Endothelial cell of umbilical vein (primary cell): Measurements from ENCODE around the gene COL6A2. TPM values are rescaled to one million over a fixed set of nuclear protein-coding genes. Genes with fewer than 3 reads are reported as not detected.

Experiments
- BruUV-seq: library from RNA; stranded (reverse); fragments of 400-500 nt; replicated peaks from 2 replicates; lab custom pipeline; 2021; lab: Mats Ljungman, UMichigan
- CTCF ChIA-PET: fragments of 300-600, 350-600 bp; sonication (Branson Sonifier 250); formaldehyde crosslinking; loops from one replicate; lab custom pipeline; 2021; ENCODE audit warnings: antibody characterized with exemption, inconsistent platforms; lab: Charles Lee
- POLR2A ChIA-PET: fragments of 300-600, 350-600 bp; sonication (Branson Sonifier 250); formaldehyde crosslinking; loops from one replicate; lab custom pipeline; 2021; ENCODE audit warnings: antibody characterized with exemption, inconsistent platforms; lab: Charles Lee
- DNase-seq: peaks from one replicate; pipeline ENCODE4 v3.0.0-alpha.2; 2011; ENCODE audit warnings: low read depth, low spot score
- FAIRE-seq: peaks from 2 replicates; lab custom pipeline; 2011; peaks lifted over from hg19 to GRCh38; lab: Jason Lieb, UNC
- H2AFZ ChIP-seq: 2 replicates; pipeline ENCODE4 v1.6.0; 2012; ENCODE audit warnings: low read depth, low read length, control low read depth, inconsistent platforms
- H3K27ac ChIP-seq: 2 replicates; pipeline ENCODE4 v1.5.1; 2011; ENCODE audit warnings: low read depth, mild to moderate bottlenecking, control low read depth, low read length, moderate library complexity; ENCODE audit not compliant: insufficient read depth
- H3K27me3 ChIP-seq, 2 experiments: 2 replicates each; pipeline versions ENCODE4 v1.6.0 to v1.6.1; 2011; ENCODE audit warnings: low read length in 2 of 2, mixed read lengths in 1 of 2; ENCODE audit not compliant: control insufficient read depth in 2 of 2, insufficient read depth in 2 of 2
- H3K36me3 ChIP-seq, 2 experiments: 2 replicates in 1 of 2; 3 replicates in 1 of 2; pipeline ENCODE4 v1.5.1; 2011; ENCODE audit warnings: low read length in 2 of 2, mild to moderate bottlenecking in 1 of 2, moderate library complexity in 1 of 2; ENCODE audit not compliant: control insufficient read depth in 2 of 2, insufficient read depth in 2 of 2; ENCODE audit errors: extremely low read depth in 1 of 2
- H3K4me1 ChIP-seq: 3 replicates; pipeline ENCODE4 v1.5.1; 2011; ENCODE audit warnings: mild to moderate bottlenecking, low read length; ENCODE audit not compliant: control insufficient read depth, insufficient read depth; ENCODE audit errors: extremely low read depth
- H3K4me2 ChIP-seq: 2 replicates; pipeline ENCODE4 v1.6.1; 2011; ENCODE audit warnings: low read length, control low read depth, mixed read lengths; ENCODE audit not compliant: insufficient read depth
- H3K4me3 ChIP-seq, 3 experiments: fragments of 200-600 bp in 1 of 3; sonication (generic), shearing (Covaris generic) in 1 of 3; replicated peaks in 1 of 3; 2 replicates each; pipeline ENCODE4 v1.5.1; 2011 to 2016; ENCODE audit warnings: control low read depth in 3 of 3, low read length in 3 of 3, mild to moderate bottlenecking in 2 of 3, inconsistent platforms in 1 of 3, low read depth in 1 of 3, moderate library complexity in 1 of 3; ENCODE audit not compliant: insufficient read depth in 1 of 3
- H3K79me2 ChIP-seq: 2 replicates; pipeline ENCODE4 v1.6.0; 2012; ENCODE audit warnings: low read length, inconsistent platforms; ENCODE audit not compliant: control insufficient read depth, insufficient read depth
- H3K9ac ChIP-seq: replicated peaks from 2 replicates; pipeline ENCODE3; 2011; ENCODE audit warnings: low read length, control low read depth; ENCODE audit not compliant: insufficient read depth; ENCODE audit errors: extremely low read depth
- H3K9me1 ChIP-seq: replicated peaks from 3 replicates; pipeline ENCODE4 v1.6.0; 2011; ENCODE audit warnings: mild to moderate bottlenecking, low read length; ENCODE audit not compliant: control insufficient read depth, insufficient read depth; ENCODE audit errors: extremely low read depth
- H3K9me3 ChIP-seq: replicated peaks from 2 replicates; pipeline ENCODE4 v1.5.1; 2012; ENCODE audit warnings: low read length, inconsistent platforms; ENCODE audit not compliant: control insufficient read depth, insufficient read depth
- H4K20me1 ChIP-seq: replicated peaks from 2 replicates; pipeline ENCODE3; 2011; ENCODE audit warnings: mild to moderate bottlenecking, low read length; ENCODE audit not compliant: control insufficient read depth, insufficient read depth; ENCODE audit errors: extremely low read depth
- JUN ChIP-seq: IDR thresholded peaks from 2 replicates; pipeline ENCODE4 v1.6.1; 2011; ENCODE audit warnings: borderline replicate concordance, low read depth; ENCODE audit not compliant: insufficient read length, insufficient read depth
- MYC ChIP-seq: IDR thresholded peaks from one replicate; pipeline ENCODE4 v1.6.1; 2011; ENCODE audit warnings: mild to moderate bottlenecking, low read depth, low read length
- POLR2AphosphoS5 ChIP-seq: IDR thresholded peaks from 2 replicates; pipeline ENCODE4 v1.6.1; 2012; ENCODE audit warnings: low read depth, mild to moderate bottlenecking, control low read depth, low read length, moderate library complexity; ENCODE audit not compliant: insufficient read depth
- dilution Hi-C: fragments of 300-500 bp; cut with MboI; formaldehyde crosslinking; loops from one replicate; pipeline ENCODE4 v1.15.0; 2019; ENCODE audit warnings: low sequenced_read_pairs; ENCODE audit not compliant: extremely low pct_ligation_motif_present
- intact Hi-C: fragments of 100-400 bp; cut with micrococcal nuclease; formaldehyde crosslinking; loops from one replicate; pipeline ENCODE4 v1.10.0; 2022
- polyA plus RNA-seq, 4 experiments: library from polyadenylated mRNA; depleted of rRNA in 3 of 4; stranded (reverse) in 3 of 4; unstranded in 1 of 4; fragments of >200 nt; gene quantifications; 2 replicates each; pipeline versions ENCODE4 v1.2.1 to v1.2.3, GENCODE V29; 2011 to 2012; ENCODE audit warnings: missing spikeins in 1 of 4
- total RNA-seq: library from RNA; stranded (reverse); gene quantifications from 2 replicates; pipeline ENCODE4 v1.2.3, GENCODE V29; 2021
- TF ChIP-seq, protein P1 (sequence below): IDR thresholded peaks from 2 replicates; pipeline ENCODE4 v1.6.1; 2011; ENCODE audit not compliant: insufficient read depth, insufficient read length

Gene COL6A2
- total and polyA plus RNA-seq, 2 donors (not counting 3 experiments of a cell fraction or from before 2014, with no cell fraction given) = 3.4 to 6.1 TPM

DNA sequence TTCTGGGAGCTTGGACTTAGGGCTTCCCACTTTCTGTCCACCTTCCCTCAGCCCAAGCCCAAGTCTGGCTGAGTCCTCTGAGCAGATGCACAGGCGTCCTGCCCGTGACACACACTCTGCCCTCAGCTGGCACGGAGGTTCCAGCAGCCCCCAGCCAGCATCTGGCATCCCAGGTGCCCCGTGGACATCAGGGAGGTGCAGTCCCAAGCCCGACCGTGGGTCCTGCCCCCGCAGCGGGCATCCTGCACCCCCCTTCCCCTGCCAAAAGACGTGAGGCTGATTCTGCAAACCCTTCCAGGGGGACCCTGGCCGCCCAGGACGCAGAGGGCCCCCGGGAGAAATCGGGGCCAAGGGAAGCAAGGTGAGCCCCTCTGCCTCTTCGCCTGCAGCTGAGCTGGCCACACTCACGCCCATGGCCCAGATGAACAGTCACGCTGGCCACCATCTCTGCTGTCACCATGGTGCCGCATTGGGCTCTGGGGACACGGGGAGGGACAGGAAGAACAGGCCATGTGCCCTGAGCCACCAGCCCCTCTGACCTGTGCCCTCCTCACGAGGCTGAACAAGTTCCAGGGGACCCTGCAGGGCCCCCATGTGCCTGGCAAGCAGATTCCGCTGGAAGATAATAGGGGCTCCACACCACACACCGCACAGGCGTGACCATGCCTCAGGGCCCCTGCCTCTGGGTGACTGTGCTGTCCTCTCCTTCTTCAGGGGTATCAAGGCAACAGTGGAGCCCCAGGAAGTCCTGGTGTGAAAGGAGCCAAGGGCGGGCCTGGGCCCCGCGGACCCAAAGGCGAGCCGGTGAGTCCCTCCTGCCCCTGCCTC is 20.6 kb downstream of the COL6A2 start:
- Histone ChIP-seq H3K36me3 (no peaks in the 10 kb centered on the region), H3K9ac (no peak overlapping the region), H3K27me3 (no peaks in the 10 kb centered on the region), H3K4me1 (no peaks in the 10 kb centered on the region), H3K4me3 (no peak overlapping the region), H2AFZ (no peak overlapping the region), H4K20me1 (no peaks in the 10 kb centered on the region), H3K9me3 (no peaks in the 10 kb centered on the region), H3K4me2 (no peak overlapping the region), H3K9me1 (no peaks in the 10 kb centered on the region), H3K79me2 (no peaks in the 10 kb centered on the region), H3K27ac (no peak overlapping the region)
- FAIRE-seq (no peak), DNase-seq (no peak)
- POLR2A ChIA-PET = no interaction called here
- CTCF ChIA-PET = no interaction called here
- no peak for TF ChIP-seq MYC
- BruUV-seq = no TSS peak
- intact Hi-C loops (no loop called here), dilution Hi-C loops (no loop called here)

DNA sequence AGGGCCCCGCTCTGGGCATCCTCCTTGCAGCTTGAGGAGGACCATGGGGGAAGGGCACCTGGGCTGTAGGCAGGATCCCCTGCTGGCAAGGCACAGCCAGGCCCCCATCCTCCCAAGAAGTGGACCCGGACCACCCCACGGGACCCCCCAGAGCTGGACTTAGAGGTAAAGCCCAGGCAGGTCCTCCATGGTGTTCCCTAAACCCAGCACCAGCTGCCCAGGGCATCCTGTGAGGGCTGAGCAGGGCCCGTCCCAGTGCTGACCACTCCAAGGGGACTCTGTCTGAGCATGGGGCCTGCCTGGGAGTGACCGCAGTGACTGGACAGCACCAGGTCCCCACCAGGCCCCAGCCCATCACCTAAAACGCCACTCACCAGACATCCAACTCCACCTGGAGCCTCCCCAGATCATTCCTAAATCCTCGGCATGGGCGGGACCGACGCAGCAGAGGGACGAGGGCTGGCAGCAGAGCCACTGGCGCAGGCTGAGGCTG is 21.3 kb downstream of the COL6A2 start:
- Histone ChIP-seq H3K4me1 (no peaks in the 10 kb centered on the region), H2AFZ (no peak overlapping the region), H3K27me3 (no peaks in the 10 kb centered on the region), H3K79me2 (no peaks in the 10 kb centered on the region), H3K9me3 (no peaks in the 10 kb centered on the region), H3K9me1 (no peaks in the 10 kb centered on the region), H3K4me2 (no peak overlapping the region), H3K36me3 (no peaks in the 10 kb centered on the region), H3K4me3 (no peak overlapping the region), H4K20me1 (no peaks in the 10 kb centered on the region), H3K27ac (no peak overlapping the region), H3K9ac (no peak overlapping the region)
- FAIRE-seq (no peak), DNase-seq (no peak)
- BruUV-seq = no TSS peak
- TF ChIP-seq, protein P1, sequence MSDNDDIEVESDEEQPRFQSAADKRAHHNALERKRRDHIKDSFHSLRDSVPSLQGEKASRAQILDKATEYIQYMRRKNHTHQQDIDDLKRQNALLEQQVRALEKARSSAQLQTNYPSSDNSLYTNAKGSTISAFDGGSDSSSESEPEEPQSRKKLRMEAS = no peak
- no peak for TF ChIP-seq POLR2AphosphoS5
- TF ChIP-seq JUN = no peak
- POLR2A ChIA-PET = no interaction called here
- intact Hi-C loops = no loop called here
- CTCF ChIA-PET = no interaction called here
- dilution Hi-C loops = no loop called here
